GM18867 (cell line): Measurements from ENCODE around the gene SLC15A4.
"Not testable (repeated sequence)": the region's sequence is repeated elsewhere in the genome, so short reads cannot be mapped to it uniquely, and the experiment has no call there.

ENCODE experiments used
- ATAC-seq: cut with Tn5 transposase; IDR thresholded peaks from one replicate; pipeline ENCODE4 v1.9.1; 2021; ENCODE audit warnings: mild to moderate bottlenecking, moderate library complexity; ENCODE audit not compliant: unreplicated experiment

Gene SLC15A4

DNA sequence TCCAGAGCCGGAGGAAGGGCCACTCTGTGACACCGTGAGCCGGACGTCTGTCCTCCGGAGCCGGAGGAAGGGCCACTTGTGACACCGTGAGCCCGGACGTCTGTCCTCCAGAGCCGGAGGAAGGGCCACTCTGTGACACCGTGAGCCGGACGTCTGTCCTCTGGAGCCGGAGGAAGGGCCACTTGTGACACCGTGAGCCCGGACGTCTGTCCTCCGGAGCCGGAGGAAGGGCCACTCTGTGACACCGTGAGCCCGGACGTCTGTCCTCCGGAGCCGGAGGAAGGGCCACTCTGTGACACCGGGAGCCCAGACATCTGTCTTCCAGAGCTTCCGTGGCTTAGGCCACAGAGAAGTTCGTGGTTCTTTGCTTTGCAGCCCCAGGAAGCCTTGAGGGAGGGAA is 22.9 kb upstream of the SLC15A4 start:
- not testable (repeated sequence) for ATAC-seq

DNA sequence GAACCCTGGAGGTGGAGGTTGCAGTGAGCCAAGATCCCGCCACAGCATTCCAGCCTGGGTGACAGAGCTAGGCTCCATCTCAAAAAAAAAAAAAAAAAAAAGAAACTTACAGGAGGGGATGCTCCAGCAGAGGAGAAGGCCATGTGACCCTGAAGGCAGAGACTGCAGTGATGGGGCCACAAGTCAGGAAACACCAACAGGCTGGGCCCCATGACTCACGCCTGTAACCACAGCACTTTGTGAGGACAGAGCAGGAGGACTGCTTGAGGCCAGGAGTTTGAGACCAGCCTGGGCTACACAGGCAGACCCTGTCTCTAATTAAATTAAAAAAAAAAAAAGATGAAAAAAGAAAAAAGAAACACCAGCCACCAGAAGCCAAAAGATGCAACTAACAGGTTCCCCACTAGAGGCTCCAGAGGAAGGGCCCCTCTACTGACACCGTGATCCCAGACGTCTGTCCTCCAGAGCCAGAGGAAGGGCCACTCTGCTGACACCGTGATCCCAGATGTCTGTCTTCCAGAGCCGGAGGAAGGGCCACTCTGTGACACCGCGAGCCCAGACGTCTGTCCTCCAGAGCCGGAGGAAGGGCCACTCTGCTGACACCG is 20.4 kb upstream of the SLC15A4 start:
- peak; percentile 35 for ATAC-seq

DNA sequence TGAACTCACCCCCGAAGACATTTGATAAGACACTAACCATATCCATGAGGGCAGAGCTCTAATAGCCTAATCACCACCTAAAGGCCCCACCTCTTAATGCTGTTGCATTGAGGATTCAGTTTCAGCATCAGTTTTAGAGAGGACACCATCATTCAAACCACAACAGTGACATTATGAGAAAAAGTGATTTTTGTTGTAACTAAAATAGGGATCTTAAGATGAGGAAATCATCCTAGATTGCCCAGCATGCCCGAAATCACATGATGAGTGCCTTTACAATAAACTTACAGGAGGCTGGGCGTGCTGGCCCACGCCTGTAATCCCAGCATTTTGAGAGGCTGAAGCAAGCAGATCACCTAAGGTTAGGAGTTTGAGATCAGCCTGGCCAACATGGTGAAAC is 19.8 kb upstream of the SLC15A4 start:
- no peak for ATAC-seq

DNA sequence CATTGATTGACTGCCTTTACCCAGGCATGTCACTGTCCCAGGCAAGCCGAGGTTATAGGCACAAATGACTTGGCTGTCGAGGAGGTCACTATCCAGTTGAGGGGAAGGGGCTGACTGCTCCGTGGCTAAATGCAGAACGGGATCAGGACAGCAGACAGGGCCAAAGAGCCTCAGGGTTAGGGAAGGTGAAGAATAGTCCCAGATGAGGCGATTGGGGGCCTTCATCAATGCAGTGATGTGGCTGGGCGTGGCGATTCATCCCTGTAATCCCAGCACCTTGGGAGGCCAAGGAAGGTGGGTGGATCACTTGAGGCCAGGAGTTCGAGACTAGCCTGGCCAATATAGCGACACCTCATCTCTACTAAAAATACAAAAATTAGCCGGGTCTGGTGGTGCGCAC is 18.8 kb upstream of the SLC15A4 start:
- no peak for ATAC-seq

DNA sequence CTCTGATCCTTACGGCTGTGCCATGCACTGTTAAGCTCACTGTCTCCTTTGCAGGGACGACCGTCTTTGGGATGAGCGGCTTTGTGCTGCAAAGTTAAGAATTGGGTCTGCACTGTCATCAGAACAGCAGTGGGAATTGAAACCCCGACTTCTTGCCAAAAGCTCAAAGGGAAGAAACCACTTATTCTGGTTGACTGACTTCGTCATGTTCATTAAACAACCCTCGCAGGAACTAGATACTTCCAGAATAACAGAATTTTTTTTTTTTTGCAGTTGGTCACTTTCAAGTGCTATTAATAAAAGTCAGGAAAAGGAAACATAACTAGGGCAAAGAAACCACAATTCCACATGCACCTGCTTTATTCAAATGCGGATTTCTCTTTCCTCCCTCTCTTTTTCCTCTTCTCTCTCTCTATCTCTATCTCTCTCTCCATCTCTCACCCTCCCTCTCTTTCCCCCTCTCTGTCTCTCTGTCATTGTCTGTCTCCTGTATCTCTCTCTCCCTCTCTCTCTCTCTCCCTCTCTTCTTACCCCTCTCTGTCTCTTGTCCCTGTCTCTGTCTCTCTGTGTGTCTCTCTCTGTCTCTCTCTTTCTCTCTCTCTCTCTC is 17.2 kb upstream of the SLC15A4 start:
- peak; percentile 63 for ATAC-seq

DNA sequence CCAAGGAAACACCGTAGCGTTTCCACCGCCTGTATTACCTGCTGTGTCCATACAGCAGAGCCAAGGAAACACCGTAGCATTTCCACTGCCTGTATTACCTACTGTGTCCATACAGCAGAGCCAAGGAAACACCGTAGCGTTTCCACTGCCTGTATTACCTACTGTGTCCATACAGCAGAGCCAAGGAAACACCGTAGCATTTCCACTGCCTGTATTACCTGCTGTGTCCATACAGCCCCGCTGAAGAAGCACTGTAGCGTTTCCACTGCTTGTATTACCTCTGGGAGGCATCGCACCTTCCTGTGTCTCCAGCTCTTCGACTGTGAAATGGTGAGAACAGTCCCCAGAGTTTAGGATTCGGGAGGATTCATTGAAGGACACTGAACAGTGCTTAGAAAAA is 16.1 kb upstream of the SLC15A4 start:
- not testable (repeated sequence) for ATAC-seq

DNA sequence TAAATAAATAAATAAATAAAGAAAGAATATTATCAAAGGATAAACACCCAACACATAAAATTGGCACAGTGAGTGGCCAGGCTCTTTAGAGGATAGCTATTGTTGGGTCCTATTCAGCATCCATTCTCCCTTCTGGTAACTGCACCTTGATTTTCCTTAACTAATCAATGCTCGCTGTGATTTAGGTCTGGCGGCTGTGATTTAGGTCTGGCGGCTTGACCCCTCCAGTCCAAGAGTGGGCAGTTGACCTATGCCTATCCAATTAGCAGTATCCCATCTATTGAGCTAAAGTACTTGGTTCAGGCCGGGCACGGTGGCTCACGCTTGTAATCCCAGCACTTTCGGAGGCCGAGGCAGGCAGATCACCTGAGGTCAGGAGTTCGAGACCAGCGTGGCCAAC is 9.7 kb upstream of the SLC15A4 start:
- ATAC-seq: no peak

DNA sequence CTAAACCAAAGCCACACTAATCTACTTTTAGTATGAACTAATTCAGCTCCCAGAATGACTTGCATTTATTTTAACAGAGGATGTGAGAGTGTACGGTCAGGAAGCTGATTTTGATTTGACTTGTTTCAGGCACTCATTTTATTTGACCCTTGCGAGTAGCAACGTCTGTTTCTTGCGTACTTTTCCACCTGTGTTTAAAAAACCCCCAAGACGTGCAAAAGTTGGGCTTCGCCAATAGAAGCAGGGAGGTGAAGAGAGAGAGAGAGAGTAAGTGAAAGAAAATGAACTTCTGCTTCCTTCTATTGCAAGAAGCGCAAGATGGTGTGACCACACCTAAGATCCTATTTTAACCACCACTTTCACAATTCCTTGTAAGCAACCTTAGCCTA is 6.7 kb upstream of the SLC15A4 start:
- ATAC-seq: peak; percentile 43

DNA sequence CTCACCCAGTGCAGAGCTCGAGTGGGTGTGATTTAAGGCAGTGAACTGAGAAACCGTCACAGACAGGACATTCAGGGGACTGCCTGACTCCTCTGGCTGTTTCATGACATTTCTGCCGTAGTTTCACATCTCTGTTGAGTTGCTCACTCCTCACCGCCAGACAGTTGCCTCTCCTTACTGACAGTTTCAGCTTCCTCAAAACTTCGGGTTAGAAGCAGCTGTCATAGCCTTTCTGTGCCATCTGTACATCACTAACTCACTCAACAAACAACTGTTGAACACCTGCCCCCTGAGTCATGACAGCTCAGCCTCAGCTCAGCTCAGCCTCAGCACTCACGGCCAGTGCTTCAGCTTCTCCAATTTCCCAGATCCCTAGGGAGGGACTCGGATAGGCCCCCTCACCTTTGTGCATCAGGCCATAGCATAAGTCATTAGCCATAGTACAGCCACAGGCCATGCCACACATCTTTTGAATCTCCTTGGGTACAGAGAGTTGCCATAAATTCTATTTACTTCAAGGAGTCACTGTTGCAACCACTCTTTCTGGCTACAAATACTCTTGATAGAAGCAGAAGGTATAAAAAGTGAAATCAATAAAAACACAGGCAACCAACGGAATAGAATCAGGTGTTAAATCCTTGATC is 6.2 kb upstream of the SLC15A4 start:
- peak; percentile 94 for ATAC-seq

DNA sequence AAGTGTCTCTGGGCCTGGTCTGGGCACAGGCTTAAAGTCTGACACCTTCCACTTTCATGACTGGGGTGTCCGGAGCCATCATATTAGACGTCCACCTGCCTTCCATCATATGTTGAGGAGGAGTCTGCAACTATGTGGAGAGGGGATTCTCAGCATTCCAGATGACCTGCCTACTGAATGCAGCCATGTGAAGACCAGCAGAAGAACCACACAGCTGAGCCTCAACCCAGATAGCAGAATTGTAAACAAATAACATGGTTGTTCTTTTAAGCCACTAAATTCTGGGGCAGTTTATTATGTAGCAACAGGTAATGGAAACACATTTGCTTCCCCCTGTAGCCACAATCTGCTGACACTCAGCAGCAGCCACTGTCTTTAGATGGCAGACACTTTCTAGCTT is 4.0 kb upstream of the SLC15A4 start:
- ATAC-seq: no peak

DNA sequence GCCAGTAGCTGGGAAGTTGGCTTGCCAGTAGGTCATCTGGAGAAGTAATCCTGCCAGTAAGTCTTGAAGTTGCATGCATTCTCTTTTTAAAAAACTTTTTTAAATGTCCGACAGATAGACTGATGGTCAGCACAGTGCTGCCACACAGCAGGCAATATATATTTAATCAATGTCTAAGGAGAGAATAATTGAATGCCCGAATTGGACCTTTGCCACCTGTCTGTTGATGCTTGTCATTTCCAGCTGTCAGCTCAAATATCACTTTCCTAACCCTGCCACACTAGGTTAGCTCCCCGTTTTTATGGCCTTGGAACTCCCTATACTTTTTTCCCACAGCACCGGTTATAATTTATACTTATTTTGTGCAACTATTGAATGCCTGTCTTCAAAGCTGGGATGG is 2.1 kb upstream of the SLC15A4 start:
- no peak for ATAC-seq

DNA sequence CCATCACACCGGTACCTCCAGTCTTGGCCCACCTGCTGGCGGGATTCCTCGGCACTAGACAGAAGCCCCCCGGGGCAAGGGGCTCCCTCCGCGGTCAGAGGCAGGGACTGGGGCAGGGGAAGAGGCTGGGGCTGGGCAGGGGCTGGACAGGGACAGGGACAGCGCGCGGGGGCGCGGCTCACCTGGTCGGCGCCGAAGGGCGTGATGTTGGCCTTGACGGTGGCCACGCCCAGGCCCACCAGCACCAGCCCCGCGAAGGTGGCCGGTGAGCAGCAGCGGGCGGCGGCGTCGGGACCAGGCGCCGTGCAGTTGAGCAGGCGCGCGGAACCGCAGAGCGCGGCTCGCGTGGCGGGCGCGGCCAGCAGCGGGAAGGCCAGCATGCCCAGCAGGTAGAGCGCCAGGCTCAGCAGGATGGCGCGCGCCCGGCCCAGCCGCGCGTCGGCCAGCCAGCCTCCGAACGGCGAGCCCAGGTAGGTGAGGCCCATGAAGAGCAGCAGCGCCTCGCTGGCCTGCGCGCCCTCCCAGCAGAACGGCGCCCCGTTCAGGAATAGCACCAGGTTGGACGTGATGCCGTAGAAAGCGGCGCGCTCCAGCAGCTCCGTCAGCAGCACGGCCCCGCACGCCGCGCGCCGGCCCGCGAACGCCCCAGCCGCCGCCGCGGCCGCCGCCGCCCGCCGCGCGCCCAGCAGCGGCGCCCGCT is 392 bp downstream of the SLC15A4 start:
- ATAC-seq: peak; percentile 33

DNA sequence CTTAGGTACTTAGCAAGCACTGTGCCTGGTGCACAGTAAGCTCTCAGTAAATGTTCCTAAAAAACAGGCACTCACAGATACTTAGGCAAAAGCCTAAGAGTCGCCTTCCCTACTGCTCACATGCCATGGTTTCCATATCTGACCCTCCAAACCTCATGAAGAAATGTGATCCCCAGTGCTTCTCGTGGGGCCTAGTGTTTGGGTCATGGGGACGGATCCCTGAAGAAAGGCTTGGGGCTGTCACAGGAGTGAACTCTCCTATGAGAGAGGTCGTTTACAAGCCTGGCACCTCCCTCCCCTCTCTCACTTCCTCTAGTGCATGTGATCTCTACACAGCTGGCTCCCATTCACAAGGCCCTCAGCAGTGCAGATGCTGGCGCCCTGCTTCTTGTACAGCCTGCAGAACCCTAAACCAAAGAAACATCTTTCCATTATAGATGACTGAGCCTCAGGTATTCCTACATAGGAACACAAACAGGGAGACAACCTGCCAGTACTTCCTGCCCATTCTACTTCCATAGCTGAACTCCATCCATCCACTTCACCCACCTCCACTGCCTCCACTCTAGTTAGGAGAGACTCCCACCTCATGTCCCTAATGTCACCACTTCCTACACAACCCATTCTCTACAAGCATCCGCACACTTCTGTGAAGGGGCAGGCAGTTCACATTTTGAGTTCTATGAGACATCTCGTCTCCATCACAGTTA is 2.9 kb downstream of the SLC15A4 start:
- ATAC-seq: peak; percentile 59

DNA sequence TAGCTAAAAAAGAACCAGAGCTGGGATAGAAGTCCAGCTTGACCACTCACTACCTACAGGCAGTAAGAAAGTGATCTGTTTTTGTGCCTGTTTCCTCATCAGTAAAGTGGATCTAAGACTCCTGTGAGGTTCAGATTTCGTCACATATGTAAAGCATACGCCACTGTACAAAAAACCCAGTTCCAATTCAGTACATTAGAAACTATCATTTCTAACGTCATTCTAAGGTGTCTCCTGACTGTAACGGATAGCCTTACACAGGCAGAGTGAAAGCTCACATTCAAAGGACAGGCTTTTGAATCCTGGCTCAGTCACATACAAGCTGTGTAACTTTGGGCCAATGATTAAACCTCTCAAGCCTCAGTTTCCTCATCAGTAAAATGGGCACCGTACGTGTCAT is 3.5 kb downstream of the SLC15A4 start:
- no peak for ATAC-seq

DNA sequence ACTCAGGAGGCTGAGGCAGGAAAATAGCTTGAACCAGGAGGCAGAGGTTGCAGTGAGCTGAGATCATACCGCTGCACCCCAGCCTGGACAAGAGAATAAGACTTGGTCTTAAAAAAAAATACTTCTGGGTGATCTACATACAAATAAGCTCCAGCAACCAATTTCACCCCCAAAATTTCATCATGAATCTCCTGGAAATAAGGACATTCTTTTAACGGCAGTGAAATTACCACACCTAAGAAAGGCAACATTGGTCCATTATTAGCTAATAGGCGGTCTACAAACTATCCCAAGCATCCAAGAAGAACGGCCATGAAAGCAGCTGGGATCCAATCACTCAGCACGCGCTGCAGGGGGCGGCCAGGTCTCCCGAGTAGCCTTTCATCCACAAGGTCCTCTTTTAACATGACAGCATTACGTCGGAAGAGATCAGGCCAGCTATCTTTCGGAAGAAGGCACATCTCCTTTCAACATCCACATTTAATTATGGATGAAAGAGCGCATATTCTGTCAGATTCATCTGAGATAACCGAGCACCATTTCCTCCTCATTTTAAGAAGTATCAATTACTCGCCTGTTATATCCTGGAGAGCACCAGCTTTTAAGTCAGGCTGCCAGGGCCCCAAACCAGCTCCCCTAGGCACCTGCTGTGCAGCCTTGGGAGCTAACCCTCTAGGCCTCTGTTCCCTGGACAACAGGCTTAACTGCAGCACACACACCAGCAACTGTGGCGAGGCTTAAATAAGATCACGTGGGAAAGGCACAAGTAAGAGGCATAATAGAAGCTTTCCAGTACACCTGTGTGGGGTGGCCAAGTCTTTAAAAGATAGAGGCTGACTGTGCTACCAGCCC is 4.2 kb downstream of the SLC15A4 start:
- no peak for ATAC-seq

DNA sequence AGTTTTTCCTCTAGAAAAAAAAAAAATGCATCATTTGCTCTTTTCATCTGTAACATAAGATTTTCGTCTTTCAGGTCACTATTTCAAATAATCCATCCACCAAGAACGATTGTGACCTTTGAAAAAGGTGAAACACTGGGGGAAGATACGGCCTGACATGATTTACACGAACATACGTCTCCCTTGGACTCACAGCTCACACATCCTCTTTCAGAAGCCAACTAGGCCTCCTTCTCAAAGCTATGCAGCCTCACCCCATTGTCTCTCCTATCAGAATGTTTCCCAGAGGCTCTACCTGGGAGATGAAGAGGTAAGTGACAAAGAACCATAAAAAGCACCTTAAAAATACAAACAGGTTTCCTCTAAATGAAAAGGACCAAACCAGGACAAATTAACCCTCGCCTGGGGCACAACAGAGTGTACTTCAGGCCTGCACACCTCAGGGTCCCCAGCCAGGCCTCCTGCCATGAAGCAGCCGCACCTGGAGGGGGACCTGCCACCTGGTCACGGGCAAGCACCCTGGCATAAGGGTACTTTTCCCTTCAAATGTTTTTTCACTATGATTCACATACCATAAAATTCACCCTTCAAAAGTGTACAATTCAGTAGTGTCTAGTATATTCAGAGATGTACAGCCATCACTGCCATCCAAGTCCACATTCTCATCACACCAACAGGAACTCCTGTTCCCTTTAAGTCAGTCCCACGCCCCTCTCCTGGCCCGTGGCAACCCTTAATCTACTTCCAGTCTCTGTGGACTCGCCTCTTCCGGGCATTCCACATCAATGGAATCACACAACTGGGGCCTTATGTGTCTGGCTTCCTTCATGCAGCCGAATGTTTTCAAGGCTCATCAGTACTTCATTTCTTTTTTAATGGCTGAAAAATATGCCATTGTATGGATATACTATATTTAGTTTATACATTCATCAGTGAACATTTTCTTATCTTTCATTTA is 5.4 kb downstream of the SLC15A4 start:
- peak; percentile 42 for ATAC-seq

DNA sequence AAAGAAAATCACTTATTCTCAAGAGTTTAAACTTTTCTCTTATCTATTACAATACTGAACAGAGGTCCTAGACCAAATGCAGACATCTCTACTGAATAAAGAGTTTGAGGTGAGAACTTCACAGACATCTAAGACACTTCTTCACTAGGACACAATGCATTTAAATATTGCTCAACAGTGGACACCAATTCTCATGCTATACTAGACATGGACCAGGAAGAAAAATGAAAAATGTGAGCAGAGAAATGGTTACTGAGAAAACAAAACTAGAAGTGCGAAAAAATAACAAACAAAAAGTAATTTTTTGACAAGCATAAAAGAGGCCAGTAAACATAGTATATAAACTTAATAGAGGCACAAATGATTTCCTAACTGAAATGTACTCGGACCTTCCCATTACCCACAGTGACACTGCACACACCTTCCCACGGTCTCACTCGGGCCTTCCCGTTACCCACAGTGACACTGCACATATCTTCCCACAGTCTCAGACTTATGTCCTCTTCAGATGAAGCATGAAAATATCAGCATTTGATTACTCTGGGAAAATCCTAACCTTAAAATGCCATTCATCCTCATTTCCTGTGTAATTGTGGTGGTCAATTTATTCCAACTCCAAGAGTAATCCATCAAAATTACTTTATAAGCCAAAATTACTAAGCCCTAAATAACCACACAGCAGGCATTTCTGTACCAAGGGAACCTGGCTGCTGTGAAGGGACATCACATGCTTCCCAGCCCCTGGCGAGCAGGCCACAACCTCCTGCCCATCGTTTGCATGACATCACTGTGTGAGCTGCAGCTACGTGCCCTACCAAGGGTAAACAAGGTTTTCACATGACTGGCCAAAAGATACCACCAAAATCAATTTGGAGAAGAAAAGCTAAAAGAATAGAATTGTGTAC is 6.4 kb downstream of the SLC15A4 start:
- ATAC-seq: peak; percentile 42

DNA sequence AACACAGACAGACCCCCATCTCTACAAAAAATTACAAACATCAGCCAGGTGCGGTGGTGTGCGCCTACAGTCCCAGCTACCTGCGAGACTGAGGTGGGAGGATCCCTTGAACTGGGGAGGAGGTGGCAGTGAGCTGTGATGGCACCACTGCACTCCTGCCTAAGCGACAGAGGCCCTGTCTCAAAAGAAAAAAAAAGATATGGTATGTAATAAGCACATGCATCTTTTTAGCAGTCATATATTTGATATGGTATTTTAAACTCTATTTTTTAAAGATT is 7.2 kb downstream of the SLC15A4 start:
- no peak for ATAC-seq
